ENCODE data around the gene KIF21A. TPM values are rescaled to one million over a fixed set of nuclear protein-coding genes. Genes with fewer than 3 reads are reported as not detected.
"Not testable (repeated sequence)": the region's sequence is repeated elsewhere in the genome, so short reads cannot be mapped to it uniquely, and the experiment has no call there.

KIF21A gene
- polyA plus RNA-seq, 1 donor from 2014 or later, result 130 TPM

- Histone ChIP-seq H3K27ac (ENCODE audit: low read length) (no peak overlapping the region), H3K4me2 (ENCODE audit: low read length) (no peak overlapping the region), H3K9ac (ENCODE audit: low read length) (no peak overlapping the region), H3K9me3 (ENCODE audit: low read length) (no peaks in the 10 kb centered on the region), H3K27me3 (ENCODE audit: insufficient read depth, low read depth, low read length) (no peaks in the 10 kb centered on the region), H3K36me3 (ENCODE audit: insufficient read depth, low read length) (no peaks in the 10 kb centered on the region), H2AFZ (ENCODE audit: low read depth, low read length) (no peak overlapping the region), H3K79me2 (replicated peaks; ENCODE audit: insufficient read depth, low read length) (no peaks in the 10 kb centered on the region), H3K9me2 (ENCODE audit: insufficient read depth, low read length) (no peaks in the 10 kb centered on the region), H3K4me3 (ENCODE audit: low read length) (no peak overlapping the region), H4K20me1 (ENCODE audit: insufficient read depth) (no peaks in the 10 kb centered on the region), H3F3A (ENCODE audit: insufficient read depth, low read length, poor library complexity, severe bottlenecking) (no peaks in the 10 kb centered on the region)
- TF ChIP-seq SMC3 (conservative IDR thresholded peaks at IDR 0.05; ENCODE audit: poor library complexity), result no peak
- TF ChIP-seq, protein P1, sequence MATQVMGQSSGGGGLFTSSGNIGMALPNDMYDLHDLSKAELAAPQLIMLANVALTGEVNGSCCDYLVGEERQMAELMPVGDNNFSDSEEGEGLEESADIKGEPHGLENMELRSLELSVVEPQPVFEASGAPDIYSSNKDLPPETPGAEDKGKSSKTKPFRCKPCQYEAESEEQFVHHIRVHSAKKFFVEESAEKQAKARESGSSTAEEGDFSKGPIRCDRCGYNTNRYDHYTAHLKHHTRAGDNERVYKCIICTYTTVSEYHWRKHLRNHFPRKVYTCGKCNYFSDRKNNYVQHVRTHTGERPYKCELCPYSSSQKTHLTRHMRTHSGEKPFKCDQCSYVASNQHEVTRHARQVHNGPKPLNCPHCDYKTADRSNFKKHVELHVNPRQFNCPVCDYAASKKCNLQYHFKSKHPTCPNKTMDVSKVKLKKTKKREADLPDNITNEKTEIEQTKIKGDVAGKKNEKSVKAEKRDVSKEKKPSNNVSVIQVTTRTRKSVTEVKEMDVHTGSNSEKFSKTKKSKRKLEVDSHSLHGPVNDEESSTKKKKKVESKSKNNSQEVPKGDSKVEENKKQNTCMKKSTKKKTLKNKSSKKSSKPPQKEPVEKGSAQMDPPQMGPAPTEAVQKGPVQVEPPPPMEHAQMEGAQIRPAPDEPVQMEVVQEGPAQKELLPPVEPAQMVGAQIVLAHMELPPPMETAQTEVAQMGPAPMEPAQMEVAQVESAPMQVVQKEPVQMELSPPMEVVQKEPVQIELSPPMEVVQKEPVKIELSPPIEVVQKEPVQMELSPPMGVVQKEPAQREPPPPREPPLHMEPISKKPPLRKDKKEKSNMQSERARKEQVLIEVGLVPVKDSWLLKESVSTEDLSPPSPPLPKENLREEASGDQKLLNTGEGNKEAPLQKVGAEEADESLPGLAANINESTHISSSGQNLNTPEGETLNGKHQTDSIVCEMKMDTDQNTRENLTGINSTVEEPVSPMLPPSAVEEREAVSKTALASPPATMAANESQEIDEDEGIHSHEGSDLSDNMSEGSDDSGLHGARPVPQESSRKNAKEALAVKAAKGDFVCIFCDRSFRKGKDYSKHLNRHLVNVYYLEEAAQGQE (IDR thresholded peaks at IDR 0.05; ENCODE audit: borderline replicate concordance), result no peak
- TF ChIP-seq TAF1 (IDR thresholded peaks at IDR 0.05; ENCODE audit: low read depth), result no peak
- no peak for TF ChIP-seq MXI1 (conservative IDR thresholded peaks at IDR 0.05; ENCODE audit: poor library complexity, severe bottlenecking)
- no peak for TF ChIP-seq EZH2 (IDR thresholded peaks at IDR 0.05; ENCODE audit: borderline replicate concordance, insufficient read depth, low read length, poor library complexity, severe bottlenecking)
- TF ChIP-seq RAD21 (conservative IDR thresholded peaks at IDR 0.05), result no peak
- TF ChIP-seq, protein P2, sequence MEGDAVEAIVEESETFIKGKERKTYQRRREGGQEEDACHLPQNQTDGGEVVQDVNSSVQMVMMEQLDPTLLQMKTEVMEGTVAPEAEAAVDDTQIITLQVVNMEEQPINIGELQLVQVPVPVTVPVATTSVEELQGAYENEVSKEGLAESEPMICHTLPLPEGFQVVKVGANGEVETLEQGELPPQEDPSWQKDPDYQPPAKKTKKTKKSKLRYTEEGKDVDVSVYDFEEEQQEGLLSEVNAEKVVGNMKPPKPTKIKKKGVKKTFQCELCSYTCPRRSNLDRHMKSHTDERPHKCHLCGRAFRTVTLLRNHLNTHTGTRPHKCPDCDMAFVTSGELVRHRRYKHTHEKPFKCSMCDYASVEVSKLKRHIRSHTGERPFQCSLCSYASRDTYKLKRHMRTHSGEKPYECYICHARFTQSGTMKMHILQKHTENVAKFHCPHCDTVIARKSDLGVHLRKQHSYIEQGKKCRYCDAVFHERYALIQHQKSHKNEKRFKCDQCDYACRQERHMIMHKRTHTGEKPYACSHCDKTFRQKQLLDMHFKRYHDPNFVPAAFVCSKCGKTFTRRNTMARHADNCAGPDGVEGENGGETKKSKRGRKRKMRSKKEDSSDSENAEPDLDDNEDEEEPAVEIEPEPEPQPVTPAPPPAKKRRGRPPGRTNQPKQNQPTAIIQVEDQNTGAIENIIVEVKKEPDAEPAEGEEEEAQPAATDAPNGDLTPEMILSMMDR (IDR thresholded peaks at IDR 0.05; ENCODE audit: poor library complexity, severe bottlenecking), result no peak
- no peak for TF ChIP-seq EP300 (conservative IDR thresholded peaks at IDR 0.05; ENCODE audit: poor library complexity, severe bottlenecking)
- no peak for TF ChIP-seq POLR2AphosphoS5 (IDR thresholded peaks at IDR 0.05)
Observed at GRCh38 chr12:39297891-39298290, 145.0 kb downstream of the KIF21A start.

- Histone ChIP-seq H3F3A (ENCODE audit: insufficient read depth, low read length, poor library complexity, severe bottlenecking) (no peaks in the 10 kb centered on the region), H4K20me1 (ENCODE audit: insufficient read depth) (no peaks in the 10 kb centered on the region), H3K4me2 (ENCODE audit: low read length) (no peak overlapping the region), H3K79me2 (replicated peaks; ENCODE audit: insufficient read depth, low read length) (no peaks in the 10 kb centered on the region), H3K4me3 (ENCODE audit: low read length) (no peak overlapping the region), H3K36me3 (ENCODE audit: insufficient read depth, low read length) (peaks cover 2% of the 10 kb centered on the region), H2AFZ (ENCODE audit: low read depth, low read length) (no peak overlapping the region), H3K27me3 (ENCODE audit: insufficient read depth, low read depth, low read length) (no peaks in the 10 kb centered on the region), H3K9ac (ENCODE audit: low read length) (no peak overlapping the region), H3K9me2 (ENCODE audit: insufficient read depth, low read length) (no peaks in the 10 kb centered on the region), H3K9me3 (ENCODE audit: low read length) (no peaks in the 10 kb centered on the region), H3K27ac (ENCODE audit: low read length) (no peak overlapping the region)
- no peak for TF ChIP-seq EP300 (conservative IDR thresholded peaks at IDR 0.05; ENCODE audit: poor library complexity, severe bottlenecking)
- no peak for TF ChIP-seq POLR2AphosphoS5 (IDR thresholded peaks at IDR 0.05)
- no peak for TF ChIP-seq EZH2 (IDR thresholded peaks at IDR 0.05; ENCODE audit: borderline replicate concordance, insufficient read depth, low read length, poor library complexity, severe bottlenecking)
- TF ChIP-seq TAF1 (IDR thresholded peaks at IDR 0.05; ENCODE audit: low read depth), result no peak
- TF ChIP-seq, protein P1 (IDR thresholded peaks at IDR 0.05; ENCODE audit: borderline replicate concordance), result no peak
- TF ChIP-seq SMC3 (conservative IDR thresholded peaks at IDR 0.05; ENCODE audit: poor library complexity), result no peak
- no peak for TF ChIP-seq RAD21 (conservative IDR thresholded peaks at IDR 0.05)
- TF ChIP-seq, protein P2 (IDR thresholded peaks at IDR 0.05; ENCODE audit: poor library complexity, severe bottlenecking), result no peak
- no peak for TF ChIP-seq MXI1 (conservative IDR thresholded peaks at IDR 0.05; ENCODE audit: poor library complexity, severe bottlenecking)
Observed at GRCh38 chr12:39296496-39296895, 146.4 kb downstream of the KIF21A start.

GRCh38 chr12:39295593-39295992 lies 147.3 kb downstream of the KIF21A start:
- H3K9me3 ChIP-seq (ENCODE audit: low read length); H3K9me2 ChIP-seq (ENCODE audit: insufficient read depth, low read length); H3K4me2 ChIP-seq (ENCODE audit: low read length); H3K4me3 ChIP-seq (ENCODE audit: low read length); H4K20me1 ChIP-seq (ENCODE audit: insufficient read depth); H3K36me3 ChIP-seq (ENCODE audit: insufficient read depth, low read length); H3K9ac ChIP-seq (ENCODE audit: low read length); H3K79me2 ChIP-seq (replicated peaks; ENCODE audit: insufficient read depth, low read length); H3K27ac ChIP-seq (ENCODE audit: low read length); H2AFZ ChIP-seq (ENCODE audit: low read depth, low read length); H3K27me3 ChIP-seq (ENCODE audit: insufficient read depth, low read depth, low read length); H3F3A ChIP-seq (ENCODE audit: insufficient read depth, low read length, poor library complexity, severe bottlenecking): not testable (repeated sequence)

All from neural cell (in vitro differentiated cells).